GM19372 (cell line): ENCODE measurements around the gene SORCS2.

ENCODE experiments used
- ATAC-seq: cut with Tn5 transposase; IDR thresholded peaks from one replicate; pipeline ENCODE4 v1.9.1; 2021; ENCODE audit warnings: mild to moderate bottlenecking, low read depth, moderate library complexity; ENCODE audit not compliant: unreplicated experiment

The SORCS2 gene

DNA sequence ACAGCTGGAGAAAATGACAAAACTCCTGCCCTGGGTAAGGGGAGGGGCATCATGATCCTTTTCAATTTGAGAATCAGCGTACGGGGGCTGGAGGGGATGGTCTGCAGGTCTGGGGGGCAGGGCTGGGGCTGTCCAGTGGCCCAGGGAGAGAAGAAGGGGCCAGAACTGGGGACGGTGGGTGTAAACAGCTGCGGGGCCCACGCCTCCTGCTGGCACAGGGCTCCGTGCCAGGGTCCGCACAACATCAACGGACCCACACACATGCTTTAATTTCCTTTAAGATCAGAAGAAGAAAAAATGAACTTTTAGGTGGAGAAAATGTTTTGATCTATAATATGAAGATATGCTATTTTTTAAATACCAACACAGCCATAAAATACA lies 190.3 kb downstream of the SORCS2 start:
- no peak for ATAC-seq

DNA sequence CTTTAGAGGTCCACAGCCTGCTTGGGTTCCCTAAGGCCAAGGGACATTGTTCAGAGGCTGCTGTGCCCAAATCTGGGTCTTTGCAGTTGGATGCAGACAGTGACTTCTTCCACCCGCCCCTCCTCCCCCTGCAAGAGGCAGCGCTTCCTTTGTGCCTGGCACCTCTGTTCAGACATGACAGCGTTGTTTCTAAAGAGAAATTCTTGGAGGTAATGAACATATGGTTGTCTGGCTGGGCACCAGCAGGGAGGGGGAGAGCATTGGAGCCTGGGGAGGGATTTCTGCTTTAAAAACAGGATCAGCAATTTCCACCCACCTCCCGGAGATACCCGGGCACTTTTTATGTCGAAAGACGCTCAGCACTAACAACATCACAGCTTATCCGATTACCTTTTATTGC lies 190.9 kb downstream of the SORCS2 start:
- no peak for ATAC-seq

DNA sequence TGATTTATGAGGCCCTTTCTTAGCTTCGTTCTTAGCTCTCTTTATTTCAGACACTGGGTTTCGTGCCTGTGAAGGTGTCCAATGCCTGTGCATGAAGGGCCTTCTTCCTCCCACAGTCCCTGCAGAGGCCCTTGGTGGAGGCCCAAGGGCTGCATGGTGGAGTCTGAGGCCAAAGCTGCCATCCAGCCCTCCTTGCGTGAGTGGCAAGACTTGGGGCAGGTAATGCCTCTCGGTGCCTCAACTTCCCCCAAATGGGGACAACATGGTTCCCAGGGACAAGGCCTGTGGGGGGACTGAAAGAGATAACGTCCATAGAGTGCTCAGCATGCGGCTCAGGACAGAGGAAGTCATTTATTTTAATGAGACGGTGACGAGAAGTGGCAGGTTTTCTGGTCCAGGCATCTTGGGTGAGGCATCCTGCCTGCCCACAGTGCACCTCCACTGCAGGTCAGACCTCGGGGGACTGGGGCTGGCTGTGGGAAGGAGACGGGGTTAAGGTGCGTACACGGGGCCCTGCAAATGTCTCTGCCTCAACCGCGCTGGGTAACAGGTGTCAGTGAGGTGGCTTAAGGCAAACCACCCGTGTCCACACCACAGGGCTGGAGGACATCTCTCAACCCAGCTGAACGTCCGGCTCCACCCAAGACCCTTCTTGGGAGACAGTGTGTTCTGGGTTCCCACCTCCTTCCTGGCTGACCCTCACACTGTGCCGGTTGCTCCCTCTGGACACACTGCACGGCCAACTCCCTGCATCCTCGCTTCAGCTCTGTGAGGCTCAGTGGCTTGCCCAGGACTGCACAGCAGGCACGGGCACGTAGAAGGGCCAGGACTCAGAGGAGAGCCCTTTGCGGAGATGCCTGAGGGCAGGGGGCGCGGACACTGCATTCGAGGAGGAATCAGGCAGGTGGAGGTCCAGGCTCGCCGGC lies 191.9 kb downstream of the SORCS2 start:
- no peak for ATAC-seq

DNA sequence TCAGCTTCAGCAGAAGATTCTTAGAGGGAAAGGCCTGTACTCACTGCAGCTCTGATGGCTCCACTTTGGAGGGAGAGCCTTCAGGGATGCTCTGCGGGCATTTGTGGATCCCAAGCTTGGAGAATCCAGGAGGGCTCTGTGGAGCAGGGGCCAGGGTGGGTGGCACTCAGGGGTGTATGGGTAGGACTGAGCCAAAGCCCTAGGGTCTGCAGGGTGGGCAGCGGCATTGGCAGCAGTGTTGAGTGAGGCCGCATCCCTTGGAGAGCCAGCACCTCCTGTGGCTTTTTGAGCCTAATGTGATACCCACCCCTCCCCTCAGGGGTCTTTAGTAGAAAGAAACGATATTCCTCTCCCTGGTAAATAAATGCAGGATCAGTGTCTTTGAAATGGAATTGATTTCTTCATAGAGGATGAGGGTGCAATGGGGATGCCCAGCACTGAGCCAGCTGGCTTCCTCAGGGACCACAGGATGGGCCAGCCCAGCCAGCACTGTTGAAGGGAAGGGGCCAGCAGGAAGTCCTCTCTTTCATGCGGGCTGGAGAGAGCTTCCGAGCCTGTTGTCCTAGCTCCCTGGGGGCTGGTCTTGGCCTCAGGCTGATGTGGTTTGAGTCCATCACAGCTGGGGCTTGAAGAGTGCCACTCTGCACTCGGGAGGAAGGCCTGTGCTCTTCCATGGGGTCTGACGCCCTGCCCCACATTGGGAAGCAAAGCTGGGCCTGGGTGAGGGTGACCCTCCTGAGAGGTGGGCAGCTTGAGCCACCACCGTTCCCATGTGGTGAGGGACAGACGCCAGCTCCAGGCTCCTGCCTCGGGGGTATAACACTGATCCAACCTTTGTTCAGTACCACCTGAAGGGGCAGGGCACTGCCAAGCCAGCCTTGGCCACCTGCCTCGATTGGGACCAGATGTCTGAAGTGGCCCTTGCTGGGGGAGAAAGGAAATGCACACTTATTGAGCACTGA lies 192.9 kb downstream of the SORCS2 start:
- ATAC-seq = no peak

DNA sequence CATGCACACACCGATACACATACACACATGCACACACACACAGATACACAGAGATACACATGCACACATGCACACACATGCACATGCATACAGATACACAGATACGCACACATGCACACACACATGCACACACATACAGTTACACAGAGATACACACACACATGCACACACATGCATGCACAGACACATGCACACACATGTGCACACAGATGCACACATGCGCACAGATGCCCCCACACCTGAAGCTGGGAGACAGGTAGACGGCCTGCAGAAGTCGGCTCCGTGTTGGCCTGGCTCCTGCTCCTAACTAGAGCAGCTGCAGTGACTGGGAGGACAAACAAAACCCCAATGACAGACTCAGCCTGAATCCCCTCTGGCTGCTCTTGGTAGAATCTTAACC lies 195.6 kb downstream of the SORCS2 start:
- ATAC-seq = no peak

DNA sequence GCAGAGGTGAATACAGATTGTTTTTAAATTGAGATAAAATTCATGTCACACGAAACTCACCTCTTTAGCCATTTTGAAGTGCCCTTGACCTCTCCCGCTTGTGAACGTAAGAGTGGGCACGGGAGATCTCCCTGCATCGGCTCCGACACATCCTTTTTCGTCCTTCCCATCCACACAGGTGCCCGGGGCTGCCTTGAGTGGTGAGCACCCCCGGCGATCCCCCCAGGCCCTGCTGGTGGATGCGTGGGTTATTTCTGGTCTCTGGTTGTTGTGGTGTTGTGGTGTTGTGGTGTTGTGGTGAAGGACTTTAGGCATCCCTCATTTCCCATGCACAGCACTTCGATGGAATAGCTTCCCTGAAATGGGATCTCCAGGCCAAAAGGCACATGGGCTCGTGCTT lies 196.3 kb downstream of the SORCS2 start:
- no peak for ATAC-seq

DNA sequence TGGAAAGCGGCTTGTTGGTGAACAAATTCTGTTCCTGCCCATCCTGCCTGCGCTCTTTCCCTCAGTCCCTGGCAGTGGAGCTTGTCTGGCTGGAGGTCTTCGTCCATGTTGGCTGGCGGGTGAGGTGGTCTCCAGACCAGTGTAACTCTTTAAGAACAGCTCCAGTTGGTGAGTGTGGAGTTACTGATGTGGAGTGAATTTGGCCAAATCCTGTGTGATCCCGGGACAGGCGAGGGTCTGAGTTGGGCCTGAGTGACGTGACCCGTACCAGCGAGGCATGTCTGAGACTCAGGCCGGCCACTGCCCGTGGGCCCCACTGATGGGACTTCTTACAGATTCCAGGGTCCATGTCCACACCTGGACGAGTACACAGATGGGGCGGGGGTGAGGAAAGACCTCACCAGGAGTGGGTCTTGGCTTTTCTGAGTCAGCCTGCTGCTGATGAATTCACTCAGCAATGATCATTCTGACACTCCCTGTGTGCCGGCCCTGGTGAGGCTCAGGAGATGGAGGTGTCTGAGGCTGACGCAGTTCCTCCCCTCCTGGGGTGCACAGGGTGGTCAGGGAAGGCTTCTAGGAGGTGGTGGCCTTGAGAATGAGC lies 196.9 kb downstream of the SORCS2 start:
- no peak for ATAC-seq

DNA sequence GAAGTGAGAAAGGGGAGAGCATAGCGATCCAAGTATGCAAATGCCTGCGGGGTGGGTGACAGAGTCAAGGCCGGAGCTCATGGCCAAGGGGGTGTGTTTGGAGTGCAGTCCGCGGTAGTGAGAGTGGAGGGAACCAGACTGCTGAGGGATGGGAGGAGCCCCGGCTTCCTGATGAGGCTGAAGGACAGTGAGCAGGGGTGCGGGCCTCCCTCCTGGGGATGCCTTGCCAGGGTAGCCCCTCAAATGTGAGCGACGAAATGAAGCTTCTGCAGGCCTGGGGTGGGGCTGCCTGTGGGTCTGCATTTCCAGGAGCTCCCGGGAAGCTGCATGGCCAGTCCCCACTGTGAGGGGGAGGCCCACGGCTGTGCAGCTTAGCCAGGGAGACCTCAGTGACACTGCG lies 197.4 kb downstream of the SORCS2 start:
- no peak for ATAC-seq

DNA sequence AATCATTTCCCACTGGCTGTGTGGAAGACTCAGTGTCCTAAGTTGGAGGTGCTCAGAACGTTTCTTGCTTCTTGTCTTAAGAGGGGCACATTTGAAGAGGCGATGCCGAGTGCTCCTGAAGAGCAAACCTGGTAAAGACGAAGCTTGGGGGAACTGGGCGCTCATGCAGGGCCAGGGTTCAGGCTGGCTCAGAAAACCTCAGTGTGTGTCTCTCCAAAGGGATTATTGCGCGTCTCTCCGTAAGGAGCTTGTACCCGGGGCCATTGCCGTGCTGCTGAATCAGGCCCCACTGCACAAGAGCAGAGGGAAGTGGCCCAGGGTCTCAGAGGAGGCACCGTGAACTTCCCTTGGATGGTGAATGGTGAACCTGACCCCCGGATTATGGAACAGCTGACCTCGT lies 198.0 kb downstream of the SORCS2 start:
- ATAC-seq = no peak

DNA sequence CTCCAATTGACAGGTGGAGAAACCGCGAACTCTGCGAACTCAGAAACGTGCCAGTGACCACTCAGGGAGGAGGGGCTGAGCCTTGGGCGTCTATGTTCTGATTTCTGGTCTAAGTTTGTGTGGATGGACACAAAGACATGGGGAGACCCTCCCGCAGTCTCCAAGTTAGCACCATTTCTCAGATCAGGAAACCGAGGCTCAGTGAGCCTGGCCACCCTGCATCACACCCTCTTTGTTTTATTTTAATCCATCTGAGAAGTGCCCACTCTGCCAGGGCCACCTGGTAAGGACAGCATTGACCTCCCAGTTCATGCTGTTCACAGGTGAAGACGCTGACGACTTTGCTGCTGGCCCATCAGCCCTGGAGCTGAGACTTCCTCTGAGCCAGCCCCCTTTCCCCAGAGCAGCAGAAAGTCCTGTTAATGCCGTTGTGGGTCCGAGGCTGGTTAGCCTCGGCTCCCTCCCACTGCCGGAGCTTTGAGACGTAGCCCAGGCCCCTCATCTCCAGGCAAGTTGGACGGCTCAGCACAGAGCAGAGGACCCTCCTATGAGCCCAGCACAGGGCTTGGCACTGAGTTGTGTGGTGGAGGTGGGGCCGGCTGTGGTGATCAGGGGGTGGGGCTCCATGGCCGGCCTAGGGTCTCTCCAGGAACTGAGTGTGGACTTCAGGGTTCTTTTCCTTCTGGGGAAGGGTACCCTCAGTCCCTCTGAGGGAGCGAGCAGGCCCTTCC lies 198.7 kb downstream of the SORCS2 start:
- no peak for ATAC-seq

DNA sequence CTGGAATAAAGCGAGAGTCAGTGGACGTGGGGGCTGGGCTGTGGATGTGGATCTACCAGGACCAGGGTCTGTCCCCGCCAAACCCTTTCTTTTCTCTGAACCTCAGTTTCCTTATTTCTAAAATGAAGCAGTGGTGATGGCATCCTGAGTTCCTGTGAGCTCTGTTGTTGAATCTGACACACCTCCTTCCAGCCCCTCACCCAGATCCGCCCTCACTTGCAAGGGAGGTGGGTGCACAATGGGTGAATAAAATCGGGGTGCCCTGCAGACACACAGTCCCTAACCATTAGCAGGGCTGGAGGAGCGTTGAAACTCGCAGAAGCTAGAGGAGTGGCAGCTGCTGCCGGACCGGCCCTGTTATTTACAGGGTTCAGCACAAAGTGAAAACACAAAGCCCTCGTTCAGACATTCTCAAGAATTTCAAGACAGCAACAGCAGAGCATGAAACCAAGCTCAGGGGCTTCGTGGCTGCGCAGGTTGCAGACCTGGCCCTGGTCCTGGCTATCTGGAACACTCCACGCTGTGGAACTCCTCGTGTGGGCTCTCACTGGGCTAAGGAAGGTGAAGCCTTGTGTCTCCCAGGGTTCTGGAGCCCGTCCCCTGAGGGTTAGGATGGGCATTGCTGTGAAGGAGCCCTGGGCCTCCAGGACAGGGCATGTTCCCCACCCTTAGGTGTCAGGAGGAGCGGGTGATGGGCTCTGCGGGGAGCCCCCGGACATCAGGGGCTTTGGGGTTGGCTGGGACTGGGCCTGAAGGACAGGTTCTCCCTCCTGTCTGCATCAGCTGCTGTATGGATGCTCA lies 199.5 kb downstream of the SORCS2 start:
- ATAC-seq = no peak

DNA sequence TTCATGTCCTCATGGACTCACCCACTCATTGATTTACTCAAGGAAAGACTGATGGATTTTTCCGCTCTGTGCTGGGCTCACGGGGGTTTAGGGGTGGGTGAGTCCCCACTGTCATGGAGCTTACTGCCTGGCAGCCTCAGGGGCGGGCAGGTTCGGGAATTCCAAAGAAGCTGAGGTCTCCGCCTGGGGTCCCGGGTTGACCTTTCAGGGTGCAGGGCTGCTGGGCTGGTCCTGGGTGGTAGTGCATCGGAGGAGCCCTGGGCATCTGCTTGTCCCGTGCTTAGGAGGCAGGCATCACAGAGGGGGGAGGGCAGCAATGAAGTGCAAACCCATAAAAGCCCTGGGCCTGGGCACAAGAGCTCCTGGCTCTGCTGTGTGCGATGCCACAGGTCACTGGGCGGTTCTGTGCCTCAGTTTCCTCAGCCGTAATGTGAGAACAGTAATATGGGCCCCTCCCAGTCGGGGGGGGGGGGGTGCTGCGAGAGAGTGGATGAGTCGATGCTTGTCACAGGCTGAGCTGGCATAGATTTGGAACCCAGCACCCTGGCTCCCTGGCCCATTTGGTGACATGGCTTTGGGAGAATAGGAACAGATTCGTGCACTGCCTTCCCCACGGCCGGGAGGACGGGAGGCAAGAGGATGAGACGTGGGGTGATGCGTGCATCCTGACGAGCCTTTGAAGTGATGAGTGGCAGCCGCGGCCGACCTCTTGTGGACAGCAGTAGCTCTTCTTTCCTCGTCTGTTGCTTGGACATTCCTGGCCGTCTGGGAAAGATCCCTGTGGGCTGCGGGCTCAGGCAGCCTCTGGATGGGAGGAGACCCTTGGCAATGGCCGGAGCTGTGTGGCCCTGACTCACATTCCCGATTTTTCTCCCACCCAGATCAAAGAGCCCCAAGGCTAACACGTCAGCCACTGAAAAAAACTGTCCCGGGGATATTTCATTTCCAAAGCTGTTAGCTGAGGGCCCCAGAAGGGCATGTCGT lies 200.4 kb downstream of the SORCS2 start:
- ATAC-seq = no peak

DNA sequence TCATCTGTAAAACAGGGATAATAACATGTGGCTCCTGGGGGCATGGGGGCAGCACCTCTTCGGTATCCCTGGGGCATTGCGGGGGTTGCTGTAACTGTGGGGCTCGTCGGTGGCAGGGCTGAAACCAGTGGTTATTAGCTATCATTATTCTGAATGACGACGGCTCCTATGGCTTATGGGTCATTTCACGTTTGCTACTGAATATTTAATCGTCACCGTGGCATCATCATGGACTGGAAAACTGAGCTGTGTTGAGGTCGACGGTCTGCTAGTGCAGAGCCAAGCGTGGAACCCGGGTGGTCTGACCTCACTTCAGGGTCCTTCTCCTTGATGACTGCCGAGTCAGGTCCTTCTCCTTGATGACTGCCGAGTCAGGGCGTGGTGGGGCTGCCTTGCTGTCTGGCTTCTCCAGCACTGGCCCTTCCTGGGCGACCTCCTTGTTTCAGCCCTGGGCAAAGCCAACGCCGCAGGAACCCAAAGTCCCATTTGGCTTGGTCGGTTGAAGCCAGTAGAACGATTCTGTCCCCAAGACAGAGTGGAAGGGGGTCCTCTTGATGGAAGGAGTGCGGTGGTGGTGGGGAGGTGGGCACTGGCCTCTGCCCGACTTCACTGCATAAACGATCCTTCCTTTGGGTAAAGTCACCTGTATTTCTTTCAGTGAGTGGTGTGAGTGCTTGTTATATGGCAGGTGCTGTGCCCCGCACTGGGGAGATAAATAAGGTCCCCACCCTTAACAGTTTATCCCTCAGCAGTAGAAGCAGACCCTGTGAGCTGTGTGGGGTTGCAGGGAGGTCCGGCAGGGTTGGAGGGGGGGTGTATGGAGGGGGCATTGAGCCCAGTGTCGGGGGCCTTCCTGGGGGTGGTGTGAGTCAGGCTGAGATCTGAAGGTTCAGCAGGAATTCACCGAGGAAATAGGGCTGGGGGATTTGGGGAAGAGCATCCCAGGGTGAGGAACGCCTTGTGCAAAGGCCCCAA lies 201.6 kb downstream of the SORCS2 start:
- no peak for ATAC-seq

DNA sequence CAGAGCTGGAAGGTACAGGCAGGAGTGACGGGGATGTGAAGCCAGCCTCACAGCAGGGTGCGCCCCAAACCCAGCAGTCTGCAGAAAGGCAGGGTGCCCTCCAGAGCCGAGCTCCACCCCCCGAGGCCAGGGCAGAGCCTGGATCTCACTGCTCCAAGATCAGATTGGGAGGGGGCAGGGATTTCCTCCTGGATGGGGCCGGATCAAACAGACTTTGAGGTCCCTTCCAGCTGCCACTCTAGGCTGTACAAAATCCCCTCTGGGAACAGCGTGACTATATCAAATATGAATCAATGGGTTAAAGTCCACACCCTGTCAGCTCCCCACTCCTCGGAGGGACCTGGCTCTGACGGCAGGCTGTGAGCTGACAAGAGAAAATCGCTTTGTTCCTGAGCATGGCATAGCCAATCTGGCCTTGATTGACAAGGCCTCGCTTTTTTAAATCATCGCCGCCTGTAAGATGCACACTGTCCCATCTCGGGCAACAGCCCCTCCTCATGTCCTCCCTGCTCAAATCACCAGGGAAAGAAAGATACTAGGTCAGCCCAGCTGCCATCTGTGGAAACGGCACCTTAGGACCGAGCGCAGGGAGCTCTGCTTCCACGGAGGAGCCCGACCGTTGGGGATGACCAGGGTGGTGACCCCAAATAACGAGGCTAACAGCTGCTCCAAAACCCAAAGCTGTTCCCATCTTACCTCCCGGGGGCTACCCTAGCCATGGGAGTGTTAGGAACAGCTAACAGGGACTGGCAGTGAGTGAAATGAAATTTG lies 202.5 kb downstream of the SORCS2 start:
- no peak for ATAC-seq

DNA sequence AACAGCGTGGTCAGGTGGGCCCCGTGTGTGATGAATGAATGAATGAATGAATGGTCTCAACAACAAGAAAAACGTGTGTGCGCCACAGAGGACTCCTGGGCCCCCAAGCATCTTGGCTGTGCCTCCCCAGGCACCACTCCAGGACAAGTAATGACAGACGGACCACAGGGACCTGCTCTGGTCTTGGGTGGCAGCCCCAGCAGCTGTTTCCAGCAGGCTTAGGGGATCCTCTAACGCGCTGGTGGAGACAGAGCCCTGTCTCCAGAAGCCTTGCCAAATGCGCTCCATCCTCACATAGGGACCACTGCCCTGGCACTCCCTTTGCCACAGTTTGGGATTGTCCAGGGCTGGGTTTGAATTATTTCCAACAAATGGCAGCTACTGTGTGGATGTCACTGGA lies 203.3 kb downstream of the SORCS2 start:
- ATAC-seq = no peak

DNA sequence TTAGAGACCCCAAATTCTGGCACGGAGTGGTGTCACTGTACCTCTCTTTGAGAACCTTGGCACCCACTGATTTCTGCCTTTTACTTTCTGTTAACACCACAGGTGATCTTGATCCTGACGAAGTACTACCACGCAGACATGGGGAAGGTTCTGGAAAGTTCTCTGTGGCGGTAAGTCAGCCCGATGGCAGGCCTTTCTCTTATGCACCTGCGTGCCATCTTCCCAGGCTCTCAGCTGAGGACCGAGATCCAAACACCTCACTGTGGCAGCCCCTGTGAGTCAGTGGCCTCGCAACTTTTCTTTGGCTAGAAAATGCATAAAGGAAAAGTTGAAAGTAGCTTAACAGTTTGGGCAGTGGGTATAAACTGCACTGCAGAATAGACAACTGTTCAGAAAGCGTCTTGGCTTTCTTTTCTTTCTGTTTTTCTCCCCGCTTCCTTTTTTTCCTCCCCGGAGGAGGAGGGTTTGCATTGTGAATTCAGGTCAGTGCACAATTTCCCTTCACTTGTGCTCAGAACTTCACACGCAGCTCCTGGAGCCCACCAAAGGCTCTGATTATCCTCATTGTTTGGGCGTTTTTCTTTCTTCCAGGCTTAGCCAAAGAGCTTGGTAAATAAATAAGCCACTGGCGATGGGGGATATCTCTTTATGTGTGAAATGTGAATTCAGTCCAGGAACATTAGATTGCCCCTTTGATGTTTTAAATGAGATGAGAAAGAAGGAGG lies 204.0 kb downstream of the SORCS2 start:
- no peak for ATAC-seq
